ENCODE measurements around the gene FAM240A.

FAM240A gene

GRCh38 chr3:46619845-46620778, 7.8 kb downstream of the FAM240A start:
- no peak for DNase-seq
- in situ Hi-C loops (cut with MboI; ENCODE audit: low pct_unique_long_range_greater_than_20kb, low sequenced_read_pairs): no loop called here

GRCh38 chr3:46624533-46624932, 12.2 kb downstream of the FAM240A start:
- no peak for DNase-seq
- in situ Hi-C loops (cut with MboI; ENCODE audit: low pct_unique_long_range_greater_than_20kb, low sequenced_read_pairs): no loop called here

- in situ Hi-C loops (cut with MboI; ENCODE audit: low pct_unique_long_range_greater_than_20kb, low sequenced_read_pairs): no loop called here
- DNase-seq: no peak
Observed at GRCh38 chr3:46624975-46625490, 12.7 kb downstream of the FAM240A start.

GRCh38 chr3:46626039-46626438, 13.7 kb downstream of the FAM240A start:
- in situ Hi-C loops (cut with MboI; ENCODE audit: low pct_unique_long_range_greater_than_20kb, low sequenced_read_pairs): no loop called here
- no peak for DNase-seq

GRCh38 chr3:46627078-46627477, 14.8 kb downstream of the FAM240A start:
- in situ Hi-C loops (cut with MboI; ENCODE audit: low pct_unique_long_range_greater_than_20kb, low sequenced_read_pairs): no loop called here
- DNase-seq: no peak

GRCh38 chr3:46628901-46629369, 16.6 kb downstream of the FAM240A start:
- no peak for DNase-seq
- in situ Hi-C loops (cut with MboI; ENCODE audit: low pct_unique_long_range_greater_than_20kb, low sequenced_read_pairs): no loop called here

- in situ Hi-C loops (cut with MboI; ENCODE audit: low pct_unique_long_range_greater_than_20kb, low sequenced_read_pairs): no loop called here
- DNase-seq: peak; percentile 88
Observed at GRCh38 chr3:46629551-46630517, 17.5 kb downstream of the FAM240A start.

GRCh38 chr3:46632792-46633191, 20.5 kb downstream of the FAM240A start:
- in situ Hi-C loops (cut with MboI; ENCODE audit: low pct_unique_long_range_greater_than_20kb, low sequenced_read_pairs): no loop called here
- DNase-seq: no peak

- DNase-seq: no peak
- in situ Hi-C loops (cut with MboI; ENCODE audit: low pct_unique_long_range_greater_than_20kb, low sequenced_read_pairs): no loop called here
Observed at GRCh38 chr3:46634856-46635255, 22.5 kb downstream of the FAM240A start.

GRCh38 chr3:46639221-46639620, 26.9 kb downstream of the FAM240A start:
- in situ Hi-C loops (cut with MboI; ENCODE audit: low pct_unique_long_range_greater_than_20kb, low sequenced_read_pairs): no loop called here
- no peak for DNase-seq

- in situ Hi-C loops (cut with MboI; ENCODE audit: low pct_unique_long_range_greater_than_20kb, low sequenced_read_pairs): no loop called here
- DNase-seq: no peak
Observed at GRCh38 chr3:46640927-46641326, 28.6 kb downstream of the FAM240A start.

- DNase-seq: peak; percentile 87
- in situ Hi-C loops (cut with MboI; ENCODE audit: low pct_unique_long_range_greater_than_20kb, low sequenced_read_pairs): no loop called here
Observed at GRCh38 chr3:46642971-46643370, 30.6 kb downstream of the FAM240A start.

GRCh38 chr3:46643701-46644100, 31.4 kb downstream of the FAM240A start:
- in situ Hi-C loops (cut with MboI; ENCODE audit: low pct_unique_long_range_greater_than_20kb, low sequenced_read_pairs): no loop called here
- no peak for DNase-seq

- in situ Hi-C loops (cut with MboI; ENCODE audit: low pct_unique_long_range_greater_than_20kb, low sequenced_read_pairs): no loop called here
- no peak for DNase-seq
Observed at GRCh38 chr3:46646700-46647099, 34.4 kb downstream of the FAM240A start.

- in situ Hi-C loops (cut with MboI; ENCODE audit: low pct_unique_long_range_greater_than_20kb, low sequenced_read_pairs): no loop called here
- no peak for DNase-seq
Observed at GRCh38 chr3:46648096-46648495, 35.8 kb downstream of the FAM240A start.

- no peak for DNase-seq
- in situ Hi-C loops (cut with MboI; ENCODE audit: low pct_unique_long_range_greater_than_20kb, low sequenced_read_pairs): no loop called here
Observed at GRCh38 chr3:46649436-46649835, 37.1 kb downstream of the FAM240A start.

GRCh38 chr3:46651084-46651483, 38.8 kb downstream of the FAM240A start:
- no peak for DNase-seq
- in situ Hi-C loops (cut with MboI; ENCODE audit: low pct_unique_long_range_greater_than_20kb, low sequenced_read_pairs): no loop called here

GRCh38 chr3:46655271-46655670, 42.9 kb downstream of the FAM240A start:
- in situ Hi-C loops (cut with MboI; ENCODE audit: low pct_unique_long_range_greater_than_20kb, low sequenced_read_pairs): no loop called here
- DNase-seq: no peak

GRCh38 chr3:46656778-46657556, 44.6 kb downstream of the FAM240A start:
- in situ Hi-C loops (cut with MboI; ENCODE audit: low pct_unique_long_range_greater_than_20kb, low sequenced_read_pairs): no loop called here
- DNase-seq: no peak

Data from KBM-7 (cell line).